ENCODE measurements around the gene KRTAP10-3.

GRCh38 chr21:44593598-44594405 lies 35.2 kb upstream of the KRTAP10-3 start:
- TF ChIP-seq, protein P1, sequence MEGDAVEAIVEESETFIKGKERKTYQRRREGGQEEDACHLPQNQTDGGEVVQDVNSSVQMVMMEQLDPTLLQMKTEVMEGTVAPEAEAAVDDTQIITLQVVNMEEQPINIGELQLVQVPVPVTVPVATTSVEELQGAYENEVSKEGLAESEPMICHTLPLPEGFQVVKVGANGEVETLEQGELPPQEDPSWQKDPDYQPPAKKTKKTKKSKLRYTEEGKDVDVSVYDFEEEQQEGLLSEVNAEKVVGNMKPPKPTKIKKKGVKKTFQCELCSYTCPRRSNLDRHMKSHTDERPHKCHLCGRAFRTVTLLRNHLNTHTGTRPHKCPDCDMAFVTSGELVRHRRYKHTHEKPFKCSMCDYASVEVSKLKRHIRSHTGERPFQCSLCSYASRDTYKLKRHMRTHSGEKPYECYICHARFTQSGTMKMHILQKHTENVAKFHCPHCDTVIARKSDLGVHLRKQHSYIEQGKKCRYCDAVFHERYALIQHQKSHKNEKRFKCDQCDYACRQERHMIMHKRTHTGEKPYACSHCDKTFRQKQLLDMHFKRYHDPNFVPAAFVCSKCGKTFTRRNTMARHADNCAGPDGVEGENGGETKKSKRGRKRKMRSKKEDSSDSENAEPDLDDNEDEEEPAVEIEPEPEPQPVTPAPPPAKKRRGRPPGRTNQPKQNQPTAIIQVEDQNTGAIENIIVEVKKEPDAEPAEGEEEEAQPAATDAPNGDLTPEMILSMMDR (IDR thresholded peaks at IDR 0.05): no peak
- TF ChIP-seq POLR2A (IDR thresholded peaks at IDR 0.05): no peak

All from right lobe of liver (tissue), 4 donors.